HEK293 (cell line): ENCODE measurements around the gene ITIH3.

Experiments
- CTCF ChIA-PET: fragments of 350-600 bp; formaldehyde crosslinking; extraction: SDS; loops from one replicate; lab custom pipeline; 2021; ENCODE audit warnings: antibody characterized with exemption; lab: Yijun Ruan, JAX
- POLR2A ChIA-PET: fragments of 300-600 bp; formaldehyde crosslinking; extraction: SDS; loops from one replicate; lab custom pipeline; 2020; ENCODE audit warnings: antibody characterized with exemption, inconsistent platforms; lab: Yijun Ruan, JAX
- H3K27ac ChIP-seq: fragments of 200-500 bp; sonication (Bioruptor generic); 2 replicates; pipeline ENCODE4 v1.5.1; 2014; ENCODE audit warnings: low read depth, low read length, control low read depth, inconsistent platforms; ENCODE audit errors: extremely low read depth
- H3K36me3 ChIP-seq, 2 experiments: fragments of 200-500 bp in 1 of 2; sonication (Bioruptor generic) in 1 of 2; 1 replicate in 1 of 2; 2 replicates in 1 of 2; pipeline ENCODE4 v1.5.1; 2014 to 2017; ENCODE audit warnings: inconsistent platforms in 2 of 2, low read length in 2 of 2; ENCODE audit not compliant: control insufficient read depth in 2 of 2, insufficient read depth in 1 of 2
- H3K4me1 ChIP-seq: fragments of 200-500 bp; sonication (Bioruptor generic); 2 replicates; pipeline ENCODE4 v1.5.1; 2014; ENCODE audit warnings: mild to moderate bottlenecking, low read length, inconsistent platforms; ENCODE audit not compliant: control insufficient read depth, insufficient read depth
- H3K4me3 ChIP-seq: 2 replicates; pipeline ENCODE4 v1.5.1; 2011; ENCODE audit warnings: low read depth, mild to moderate bottlenecking, control low read depth, low read length, moderate library complexity
- H3K9me3 ChIP-seq: fragments of 200-500 bp; sonication (Bioruptor generic); 2 replicates; pipeline ENCODE4 v1.5.1; 2014; ENCODE audit warnings: low read depth, low read length, inconsistent platforms; ENCODE audit not compliant: control insufficient read depth, insufficient read depth
- EGR2 ChIP-seq: fragments of 450-650 bp; formaldehyde crosslinking; IDR thresholded peaks from 2 replicates; pipeline ENCODE4 v1.5.1; 2016; ENCODE audit warnings: low read depth, missing biosample characterization, missing genetic modification characterization
- GLIS2 ChIP-seq: fragments of 450-650 bp; formaldehyde crosslinking; IDR thresholded peaks from 2 replicates; pipeline ENCODE4 v1.5.1; 2016; ENCODE audit warnings: missing biosample characterization, missing genetic modification characterization
- HOXA7 ChIP-seq: sonication (generic); formaldehyde crosslinking; IDR thresholded peaks from 2 replicates; pipeline ENCODE4 v1.8.1; 2022; ENCODE audit warnings: missing genetic modification reagents, borderline replicate concordance
- KLF16 ChIP-seq: fragments of 450-650 bp; formaldehyde crosslinking; IDR thresholded peaks from 2 replicates; pipeline ENCODE4 v1.5.1; 2017; ENCODE audit warnings: missing biosample characterization, missing genetic modification characterization
- OVOL3 ChIP-seq: fragments of 450-650 bp; formaldehyde crosslinking; IDR thresholded peaks from 2 replicates; pipeline ENCODE4 v1.5.1; 2016; ENCODE audit warnings: missing biosample characterization, missing genetic modification characterization
- YY1 ChIP-seq: fragments of 450-650 bp; formaldehyde crosslinking; IDR thresholded peaks from 2 replicates; pipeline ENCODE4 v1.5.1; 2018; ENCODE audit warnings: missing biosample characterization, missing genetic modification characterization
- ZBTB48 ChIP-seq: fragments of 450-650 bp; formaldehyde crosslinking; IDR thresholded peaks from 2 replicates; pipeline ENCODE4 v1.5.1; 2016; ENCODE audit warnings: missing biosample characterization, missing genetic modification characterization
- ZBTB7A ChIP-seq: fragments of 450-650 bp; formaldehyde crosslinking; IDR thresholded peaks from 2 replicates; pipeline ENCODE4 v1.5.1; 2016; ENCODE audit warnings: low read depth, missing biosample characterization, missing genetic modification characterization
- ZFHX2 ChIP-seq: fragments of 450-650 bp; formaldehyde crosslinking; conservative IDR thresholded peaks from 2 replicates; pipeline ENCODE4 v1.5.1; 2016; ENCODE audit warnings: missing biosample characterization, missing genetic modification characterization
- ZIC2 ChIP-seq: fragments of 450-650 bp; formaldehyde crosslinking; IDR thresholded peaks from 2 replicates; pipeline ENCODE4 v1.5.1; 2016; ENCODE audit warnings: missing biosample characterization, missing genetic modification characterization
- ZNF19 ChIP-seq: fragments of 450-650 bp; formaldehyde crosslinking; IDR thresholded peaks from 2 replicates; pipeline ENCODE4; 2016; ENCODE audit warnings: missing biosample characterization, missing genetic modification characterization, low read depth
- ZNF214 ChIP-seq: fragments of 450-650 bp; formaldehyde crosslinking; IDR thresholded peaks from 2 replicates; pipeline ENCODE4 v1.5.1; 2017; ENCODE audit warnings: missing biosample characterization, mild to moderate bottlenecking, missing genetic modification characterization, borderline replicate concordance
- ZNF24 ChIP-seq: fragments of 450-650 bp; formaldehyde crosslinking; IDR thresholded peaks from 2 replicates; pipeline ENCODE4 v1.5.1; 2016; ENCODE audit warnings: missing biosample characterization, missing genetic modification characterization
- ZNF324 ChIP-seq: fragments of 450-650 bp; formaldehyde crosslinking; IDR thresholded peaks from 2 replicates; pipeline ENCODE4 v1.5.1; 2016; ENCODE audit warnings: missing biosample characterization, missing genetic modification characterization
- ZNF335 ChIP-seq: fragments of 450-650 bp; formaldehyde crosslinking; conservative IDR thresholded peaks from 2 replicates; pipeline ENCODE4 v1.5.1; 2016; ENCODE audit warnings: missing biosample characterization, missing genetic modification characterization
- ZNF624 ChIP-seq: fragments of 450-650 bp; formaldehyde crosslinking; IDR thresholded peaks from 2 replicates; pipeline ENCODE4 v1.5.1; 2017; ENCODE audit warnings: missing biosample characterization, missing genetic modification characterization
- ZNF707 ChIP-seq: fragments of 450-650 bp; formaldehyde crosslinking; IDR thresholded peaks from 2 replicates; pipeline ENCODE4 v1.5.1; 2016; ENCODE audit warnings: missing biosample characterization, missing genetic modification characterization
- ZSCAN16 ChIP-seq: fragments of 450-650 bp; formaldehyde crosslinking; IDR thresholded peaks from 2 replicates; pipeline ENCODE4 v1.5.1; 2016; ENCODE audit warnings: missing biosample characterization, missing genetic modification characterization
- ZSCAN23 ChIP-seq: fragments of 450-650 bp; formaldehyde crosslinking; IDR thresholded peaks from 2 replicates; pipeline ENCODE4 v1.5.1; 2016; ENCODE audit warnings: missing biosample characterization, missing genetic modification characterization
- TF ChIP-seq, protein P1 (sequence below): fragments of 450-650 bp; formaldehyde crosslinking; IDR thresholded peaks from 2 replicates; pipeline ENCODE4 v1.5.1; 2016; ENCODE audit warnings: missing biosample characterization, missing genetic modification characterization, low read depth
- TF ChIP-seq, protein P2 (sequence below): fragments of 450-650 bp; formaldehyde crosslinking; IDR thresholded peaks from 2 replicates; pipeline ENCODE4 v1.5.1; 2017; ENCODE audit warnings: missing biosample characterization, missing genetic modification characterization
- TF ChIP-seq, protein P3 (sequence below): fragments of 450-650 bp; formaldehyde crosslinking; conservative IDR thresholded peaks from 2 replicates; pipeline ENCODE4 v1.5.1; 2016; ENCODE audit warnings: low read depth, missing biosample characterization, missing genetic modification characterization
- TF ChIP-seq, protein P4 (sequence below): fragments of 450-650 bp; formaldehyde crosslinking; optimal IDR thresholded peaks from 2 replicates; pipeline ENCODE3; 2016; ENCODE audit warnings: missing biosample characterization, mild to moderate bottlenecking, missing genetic modification characterization

The ITIH3 gene

DNA sequence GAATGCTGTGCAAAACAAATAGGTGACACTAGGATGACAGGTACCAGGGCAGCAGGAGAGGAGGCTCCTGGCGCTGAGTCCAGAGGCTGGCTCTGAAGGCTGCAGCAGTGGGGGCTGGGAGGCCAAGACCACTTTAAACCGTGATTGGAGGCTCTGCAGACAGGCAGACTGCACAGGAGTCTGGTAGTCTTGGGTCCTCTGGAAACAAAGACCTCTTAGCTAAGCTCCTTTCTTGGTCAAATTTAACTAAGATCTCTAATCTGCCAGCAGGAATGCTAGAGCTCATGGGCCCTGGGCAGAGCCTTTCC is 44.6 kb downstream of the ITIH3 start:
- Histone ChIP-seq H3K9me3 (no peaks in the 10 kb centered on the region), H3K4me1 (no peaks in the 10 kb centered on the region), H3K36me3 (peaks cover 0 to 46% of the 10 kb centered on the region in 2 experiments; a peak in 1 of 3 replicates), H3K27ac (no peak overlapping the region), H3K4me3 (no peak overlapping the region)
- TF ChIP-seq ZIC2 (tag by site-specific recombination) (no peak), KLF16 (tag by site-specific recombination) (no peak), YY1 (tag by site-specific recombination) (no peak)
- ChIA-PET CTCF (no interaction called here), POLR2A (no interaction called here)

DNA sequence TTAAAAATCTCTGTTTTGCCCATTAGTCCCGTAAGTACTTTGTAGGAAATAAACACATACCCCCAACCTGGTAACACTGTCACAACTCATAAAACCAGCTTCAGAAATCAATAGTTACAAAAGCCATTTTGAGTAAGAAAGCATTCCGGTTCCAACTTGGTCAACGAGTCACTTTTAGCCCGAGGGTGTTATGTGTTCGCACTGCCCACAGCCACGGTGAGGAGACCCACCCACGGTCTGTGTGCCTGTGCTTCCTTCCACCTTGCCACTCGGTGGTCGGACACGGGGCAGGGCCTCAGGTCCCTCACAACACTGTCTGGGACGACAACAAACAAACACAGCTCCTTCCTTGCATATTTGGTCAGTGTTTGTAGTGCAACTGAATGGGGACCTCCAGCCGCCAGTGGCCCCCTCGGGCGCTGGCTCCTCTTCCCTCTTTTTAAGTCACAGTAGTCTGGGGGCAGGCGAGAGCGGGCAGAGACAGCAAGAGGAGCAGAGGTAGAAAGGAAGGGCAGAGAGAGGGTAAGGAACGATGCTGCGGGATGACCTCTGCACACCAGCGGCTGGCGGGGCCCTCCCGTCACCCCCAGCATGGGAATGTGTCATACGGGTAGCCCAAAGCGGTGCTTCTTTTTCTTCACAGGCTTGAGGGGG is 45.4 kb downstream of the ITIH3 start:
- TF ChIP-seq, protein P1, sequence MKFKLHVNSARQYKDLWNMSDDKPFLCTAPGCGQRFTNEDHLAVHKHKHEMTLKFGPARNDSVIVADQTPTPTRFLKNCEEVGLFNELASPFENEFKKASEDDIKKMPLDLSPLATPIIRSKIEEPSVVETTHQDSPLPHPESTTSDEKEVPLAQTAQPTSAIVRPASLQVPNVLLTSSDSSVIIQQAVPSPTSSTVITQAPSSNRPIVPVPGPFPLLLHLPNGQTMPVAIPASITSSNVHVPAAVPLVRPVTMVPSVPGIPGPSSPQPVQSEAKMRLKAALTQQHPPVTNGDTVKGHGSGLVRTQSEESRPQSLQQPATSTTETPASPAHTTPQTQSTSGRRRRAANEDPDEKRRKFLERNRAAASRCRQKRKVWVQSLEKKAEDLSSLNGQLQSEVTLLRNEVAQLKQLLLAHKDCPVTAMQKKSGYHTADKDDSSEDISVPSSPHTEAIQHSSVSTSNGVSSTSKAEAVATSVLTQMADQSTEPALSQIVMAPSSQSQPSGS: no peak
- no peak for TF ChIP-seq ZNF707 (tag by site-specific recombination)
- no peak for TF ChIP-seq ZNF624
- no peak for TF ChIP-seq ZNF24 (tag by site-specific recombination)
- no peak for TF ChIP-seq ZBTB7A
- peak; percentile 41; the same call in 1 of the 2 replicates for TF ChIP-seq GLIS2 (tag by site-specific recombination)
- TF ChIP-seq ZBTB48 (tag by site-specific recombination): no peak
- no peak for TF ChIP-seq HOXA7 (CRISPR knock-in tag)
- no peak for TF ChIP-seq ZSCAN23 (tag by site-specific recombination)
- TF ChIP-seq, protein P2, sequence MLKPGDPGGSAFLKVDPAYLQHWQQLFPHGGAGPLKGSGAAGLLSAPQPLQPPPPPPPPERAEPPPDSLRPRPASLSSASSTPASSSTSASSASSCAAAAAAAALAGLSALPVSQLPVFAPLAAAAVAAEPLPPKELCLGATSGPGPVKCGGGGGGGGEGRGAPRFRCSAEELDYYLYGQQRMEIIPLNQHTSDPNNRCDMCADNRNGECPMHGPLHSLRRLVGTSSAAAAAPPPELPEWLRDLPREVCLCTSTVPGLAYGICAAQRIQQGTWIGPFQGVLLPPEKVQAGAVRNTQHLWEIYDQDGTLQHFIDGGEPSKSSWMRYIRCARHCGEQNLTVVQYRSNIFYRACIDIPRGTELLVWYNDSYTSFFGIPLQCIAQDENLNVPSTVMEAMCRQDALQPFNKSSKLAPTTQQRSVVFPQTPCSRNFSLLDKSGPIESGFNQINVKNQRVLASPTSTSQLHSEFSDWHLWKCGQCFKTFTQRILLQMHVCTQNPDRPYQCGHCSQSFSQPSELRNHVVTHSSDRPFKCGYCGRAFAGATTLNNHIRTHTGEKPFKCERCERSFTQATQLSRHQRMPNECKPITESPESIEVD (tag by site-specific recombination): no peak
- no peak for TF ChIP-seq ZNF324
- 0 out of 2 replicates have a peak, but pooled peaks have one; percentile 18 for TF ChIP-seq ZFHX2 (tag by site-specific recombination)
- TF ChIP-seq ZNF19 (tag by site-specific recombination): no peak
- TF ChIP-seq ZSCAN16: no peak
- no peak for TF ChIP-seq OVOL3
- peak; percentile 24; the same call in 1 of the 2 replicates for TF ChIP-seq EGR2 (tag by site-specific recombination)
- Histone ChIP-seq H3K4me3 (no peak overlapping the region), H3K4me1 (no peaks in the 10 kb centered on the region), H3K36me3 (peaks cover 0 to 48% of the 10 kb centered on the region in 2 experiments; a peak in 1 of 3 replicates), H3K9me3 (no peaks in the 10 kb centered on the region), H3K27ac (no peak overlapping the region)
- CTCF ChIA-PET: interaction anchor here (1.3 kb wide), 1 partner anchor 24 kb away, joined by 3 read pairs; no protein-coding TSS in a partner anchor
- POLR2A ChIA-PET: no interaction called here

DNA sequence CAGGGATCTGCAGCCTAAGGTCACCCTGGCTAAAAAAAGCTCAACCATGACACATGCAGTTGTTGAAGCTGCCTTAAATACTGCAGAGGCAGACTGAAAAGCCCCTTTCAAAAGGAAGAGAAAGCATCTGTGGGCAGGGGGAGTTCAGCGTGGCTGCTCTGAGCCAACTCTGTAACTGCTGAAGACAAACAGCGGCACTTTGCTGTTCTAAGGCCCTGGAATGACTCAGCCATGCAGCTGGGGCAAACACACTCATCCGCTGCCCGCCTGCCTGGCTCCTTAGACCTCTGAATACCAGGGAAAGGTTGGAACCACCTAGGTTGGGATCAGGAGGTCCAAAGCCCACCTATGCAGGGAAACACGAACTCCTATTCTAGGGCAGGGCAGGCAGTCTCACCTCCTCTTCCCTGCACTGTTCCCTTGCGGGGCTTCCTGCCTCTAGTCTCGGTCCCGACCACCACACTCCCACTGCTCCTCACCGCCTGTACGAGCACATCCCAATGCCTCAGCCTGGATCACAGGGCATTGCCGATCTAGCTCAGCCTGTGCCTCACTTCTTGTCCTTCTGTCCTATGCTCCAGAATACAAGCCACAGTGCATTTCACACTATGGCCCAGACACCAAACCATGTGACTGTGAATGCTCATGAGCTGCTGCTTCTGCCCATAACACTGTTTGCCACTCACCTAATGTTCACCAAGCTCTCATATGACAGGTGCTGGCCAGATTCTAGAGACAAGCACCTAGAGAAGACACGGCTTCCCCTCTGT is 46.8 kb downstream of the ITIH3 start:
- Histone ChIP-seq H3K9me3 (no peaks in the 10 kb centered on the region), H3K4me3 (no peak overlapping the region), H3K4me1 (no peaks in the 10 kb centered on the region), H3K27ac (no peak overlapping the region), H3K36me3 (peaks cover 0 to 40% of the 10 kb centered on the region in 2 experiments; a peak in 1 of 3 replicates)
- POLR2A ChIA-PET: no interaction called here
- CTCF ChIA-PET: interaction anchor here (1.3 kb wide), 1 partner anchor 25 kb away, joined by 3 read pairs; no protein-coding TSS in a partner anchor
- TF ChIP-seq ZNF335 (tag by site-specific recombination) (no peak), ZNF214 (tag by site-specific recombination) (no peak), ZSCAN23 (tag by site-specific recombination) (no peak)
- TF ChIP-seq, protein P3, sequence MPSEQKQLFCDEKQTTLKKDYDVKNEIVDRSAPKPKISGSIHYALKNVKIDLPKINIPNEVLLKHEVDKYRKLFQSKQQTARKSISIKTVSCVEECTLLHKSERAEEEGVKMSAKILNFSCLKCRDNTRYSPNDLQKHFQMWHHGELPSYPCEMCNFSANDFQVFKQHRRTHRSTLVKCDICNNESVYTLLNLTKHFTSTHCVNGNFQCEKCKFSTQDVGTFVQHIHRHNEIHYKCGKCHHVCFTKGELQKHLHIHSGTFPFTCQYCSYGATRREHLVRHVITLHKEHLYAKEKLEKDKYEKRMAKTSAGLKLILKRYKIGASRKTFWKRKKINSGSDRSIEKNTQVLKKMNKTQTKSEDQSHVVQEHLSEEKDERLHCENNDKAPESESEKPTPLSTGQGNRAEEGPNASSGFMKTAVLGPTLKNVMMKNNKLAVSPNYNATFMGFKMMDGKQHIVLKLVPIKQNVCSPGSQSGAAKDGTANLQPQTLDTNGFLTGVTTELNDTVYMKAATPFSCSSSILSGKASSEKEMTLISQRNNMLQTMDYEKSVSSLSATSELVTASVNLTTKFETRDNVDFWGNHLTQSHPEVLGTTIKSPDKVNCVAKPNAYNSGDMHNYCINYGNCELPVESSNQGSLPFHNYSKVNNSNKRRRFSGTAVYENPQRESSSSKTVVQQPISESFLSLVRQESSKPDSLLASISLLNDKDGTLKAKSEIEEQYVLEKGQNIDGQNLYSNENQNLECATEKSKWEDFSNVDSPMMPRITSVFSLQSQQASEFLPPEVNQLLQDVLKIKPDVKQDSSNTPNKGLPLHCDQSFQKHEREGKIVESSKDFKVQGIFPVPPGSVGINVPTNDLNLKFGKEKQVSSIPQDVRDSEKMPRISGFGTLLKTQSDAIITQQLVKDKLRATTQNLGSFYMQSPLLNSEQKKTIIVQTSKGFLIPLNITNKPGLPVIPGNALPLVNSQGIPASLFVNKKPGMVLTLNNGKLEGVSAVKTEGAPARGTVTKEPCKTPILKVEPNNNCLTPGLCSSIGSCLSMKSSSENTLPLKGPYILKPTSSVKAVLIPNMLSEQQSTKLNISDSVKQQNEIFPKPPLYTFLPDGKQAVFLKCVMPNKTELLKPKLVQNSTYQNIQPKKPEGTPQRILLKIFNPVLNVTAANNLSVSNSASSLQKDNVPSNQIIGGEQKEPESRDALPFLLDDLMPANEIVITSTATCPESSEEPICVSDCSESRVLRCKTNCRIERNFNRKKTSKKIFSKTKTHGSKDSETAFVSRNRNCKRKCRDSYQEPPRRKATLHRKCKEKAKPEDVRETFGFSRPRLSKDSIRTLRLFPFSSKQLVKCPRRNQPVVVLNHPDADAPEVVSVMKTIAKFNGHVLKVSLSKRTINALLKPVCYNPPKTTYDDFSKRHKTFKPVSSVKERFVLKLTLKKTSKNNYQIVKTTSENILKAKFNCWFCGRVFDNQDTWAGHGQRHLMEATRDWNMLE: no peak
- TF ChIP-seq, protein P4, sequence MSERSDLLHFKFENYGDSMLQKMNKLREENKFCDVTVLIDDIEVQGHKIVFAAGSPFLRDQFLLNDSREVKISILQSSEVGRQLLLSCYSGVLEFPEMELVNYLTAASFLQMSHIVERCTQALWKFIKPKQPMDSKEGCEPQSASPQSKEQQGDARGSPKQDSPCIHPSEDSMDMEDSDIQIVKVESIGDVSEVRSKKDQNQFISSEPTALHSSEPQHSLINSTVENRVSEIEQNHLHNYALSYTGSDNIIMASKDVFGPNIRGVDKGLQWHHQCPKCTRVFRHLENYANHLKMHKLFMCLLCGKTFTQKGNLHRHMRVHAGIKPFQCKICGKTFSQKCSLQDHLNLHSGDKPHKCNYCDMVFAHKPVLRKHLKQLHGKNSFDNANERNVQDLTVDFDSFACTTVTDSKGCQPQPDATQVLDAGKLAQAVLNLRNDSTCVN (tag by site-specific recombination): no peak
